Measurements from ENCODE around the gene SH2D7.

Gene SH2D7

DNA sequence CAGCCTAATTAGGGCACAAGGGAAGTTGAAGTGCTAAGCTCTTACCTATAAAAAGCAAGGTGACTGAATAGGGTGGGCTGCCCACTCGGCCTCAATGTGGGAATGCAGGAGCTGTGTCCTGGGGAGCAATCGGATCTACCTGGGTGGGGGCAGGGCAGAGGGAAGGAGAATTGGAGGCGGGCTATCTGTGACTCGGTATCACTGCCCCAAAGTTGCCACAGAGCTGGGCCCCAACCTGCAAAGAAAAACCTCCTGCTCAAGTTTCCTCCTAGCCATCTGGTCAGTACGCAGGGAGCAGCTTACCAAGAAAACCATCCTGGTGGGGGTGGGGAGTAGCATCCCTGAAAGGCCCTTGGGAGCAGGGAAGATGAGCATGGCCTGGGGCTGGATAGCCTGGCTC, 28.2 kb downstream of the SH2D7 start:
- no peak overlapping the region for H3K4me2 ChIP-seq (ENCODE audit: low read length)

DNA sequence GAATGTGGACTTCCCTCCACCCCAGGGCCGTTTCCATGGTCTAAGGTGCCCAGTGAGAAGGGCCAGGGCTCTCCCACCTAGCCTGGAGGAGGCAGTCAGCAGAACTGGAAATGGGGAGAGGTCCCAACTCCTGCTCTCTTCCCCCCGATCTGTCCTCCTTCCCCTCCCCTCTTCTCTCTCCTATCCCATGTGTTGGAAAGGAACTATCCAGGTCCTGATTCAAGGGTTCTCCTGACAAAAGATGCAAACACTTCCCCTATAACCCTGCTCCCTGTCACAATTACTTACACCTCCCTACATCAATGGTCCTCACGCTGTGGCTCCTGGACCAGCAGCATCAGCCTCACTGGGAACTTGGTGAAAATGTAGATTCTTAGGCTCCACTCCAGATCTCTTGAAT, 32.9 kb downstream of the SH2D7 start:
- H3K4me3 ChIP-seq (ENCODE audit: low read depth, low read length, poor library complexity, severe bottlenecking), result no peak overlapping the region
- no peak for TF ChIP-seq EZH2 (IDR thresholded peaks at IDR 0.05; ENCODE audit: borderline replicate concordance, low read length)
- TF ChIP-seq, protein P1, sequence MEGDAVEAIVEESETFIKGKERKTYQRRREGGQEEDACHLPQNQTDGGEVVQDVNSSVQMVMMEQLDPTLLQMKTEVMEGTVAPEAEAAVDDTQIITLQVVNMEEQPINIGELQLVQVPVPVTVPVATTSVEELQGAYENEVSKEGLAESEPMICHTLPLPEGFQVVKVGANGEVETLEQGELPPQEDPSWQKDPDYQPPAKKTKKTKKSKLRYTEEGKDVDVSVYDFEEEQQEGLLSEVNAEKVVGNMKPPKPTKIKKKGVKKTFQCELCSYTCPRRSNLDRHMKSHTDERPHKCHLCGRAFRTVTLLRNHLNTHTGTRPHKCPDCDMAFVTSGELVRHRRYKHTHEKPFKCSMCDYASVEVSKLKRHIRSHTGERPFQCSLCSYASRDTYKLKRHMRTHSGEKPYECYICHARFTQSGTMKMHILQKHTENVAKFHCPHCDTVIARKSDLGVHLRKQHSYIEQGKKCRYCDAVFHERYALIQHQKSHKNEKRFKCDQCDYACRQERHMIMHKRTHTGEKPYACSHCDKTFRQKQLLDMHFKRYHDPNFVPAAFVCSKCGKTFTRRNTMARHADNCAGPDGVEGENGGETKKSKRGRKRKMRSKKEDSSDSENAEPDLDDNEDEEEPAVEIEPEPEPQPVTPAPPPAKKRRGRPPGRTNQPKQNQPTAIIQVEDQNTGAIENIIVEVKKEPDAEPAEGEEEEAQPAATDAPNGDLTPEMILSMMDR (IDR thresholded peaks at IDR 0.05; ENCODE audit: low read length), result no peak
- H3K4me1 ChIP-seq (ENCODE audit: insufficient read depth, low read length, severe bottlenecking), result no peaks in the 10 kb centered on the region
- H3K9me3 ChIP-seq (ENCODE audit: low read length), result no peaks in the 10 kb centered on the region
- H3F3A ChIP-seq (ENCODE audit: insufficient read depth, low read length), result no peaks in the 10 kb centered on the region
- H4K20me1 ChIP-seq (ENCODE audit: insufficient read depth, low read length), result no peaks in the 10 kb centered on the region
- no peak overlapping the region for H3K4me2 ChIP-seq (ENCODE audit: low read length)
- H3K27ac ChIP-seq (ENCODE audit: low read depth, low read length, poor library complexity, severe bottlenecking), result no peak overlapping the region
- no peaks in the 10 kb centered on the region for H3K36me3 ChIP-seq (ENCODE audit: insufficient read depth, low read length)
- H3K9me2 ChIP-seq (ENCODE audit: low read depth, low read length), result no peaks in the 10 kb centered on the region
- no peak overlapping the region for H2AFZ ChIP-seq (ENCODE audit: low read length)
- no peaks in the 10 kb centered on the region for H3K27me3 ChIP-seq (ENCODE audit: insufficient read depth, low read length)
- no peaks in the 10 kb centered on the region for H3K79me2 ChIP-seq (ENCODE audit: insufficient read depth, low read length)
- H3K9ac ChIP-seq (ENCODE audit: low read length), result no peak overlapping the region

More for the DNA sequence above, 28.2 kb downstream of the SH2D7 start:
- no peak overlapping the region for H3K4me3 ChIP-seq (ENCODE audit: low read depth, low read length, poor library complexity, severe bottlenecking)
- no peaks in the 10 kb centered on the region for H3K79me2 ChIP-seq (ENCODE audit: insufficient read depth, low read length)
- no peak overlapping the region for H3K9ac ChIP-seq (ENCODE audit: low read length)
- no peak for TF ChIP-seq EZH2 (IDR thresholded peaks at IDR 0.05; ENCODE audit: borderline replicate concordance, low read length)
- TF ChIP-seq, protein P1 (IDR thresholded peaks at IDR 0.05; ENCODE audit: low read length), result no peak
- H4K20me1 ChIP-seq (ENCODE audit: insufficient read depth, low read length), result no peaks in the 10 kb centered on the region
- H3K9me2 ChIP-seq (ENCODE audit: low read depth, low read length), result no peaks in the 10 kb centered on the region
- H3K27me3 ChIP-seq (ENCODE audit: insufficient read depth, low read length), result no peaks in the 10 kb centered on the region
- no peak overlapping the region for H3K27ac ChIP-seq (ENCODE audit: low read depth, low read length, poor library complexity, severe bottlenecking)
- no peaks in the 10 kb centered on the region for H3K4me1 ChIP-seq (ENCODE audit: insufficient read depth, low read length, severe bottlenecking)
- H2AFZ ChIP-seq (ENCODE audit: low read length), result no peak overlapping the region
- no peaks in the 10 kb centered on the region for H3K36me3 ChIP-seq (ENCODE audit: insufficient read depth, low read length)
- H3K9me3 ChIP-seq (ENCODE audit: low read length), result no peaks in the 10 kb centered on the region
- no peaks in the 10 kb centered on the region for H3F3A ChIP-seq (ENCODE audit: insufficient read depth, low read length)

DNA sequence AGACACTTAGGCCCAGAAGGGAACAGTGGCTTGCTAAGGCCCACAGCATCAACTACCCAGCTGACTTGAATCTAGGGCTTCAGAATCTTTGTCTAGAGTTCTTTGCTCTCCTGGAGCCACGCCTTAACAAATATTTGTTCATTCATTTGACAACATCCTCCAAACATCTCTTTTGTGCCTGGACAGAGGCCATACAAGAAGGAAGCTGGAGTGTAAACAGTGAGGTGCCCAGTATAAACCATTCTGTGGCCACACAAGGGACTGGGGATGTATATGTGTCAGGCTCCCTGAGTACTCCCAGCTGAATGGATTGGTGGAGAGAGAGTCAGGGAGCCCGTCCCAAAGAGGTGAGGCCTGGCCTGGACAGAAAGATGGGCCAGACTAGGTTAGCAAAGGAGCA, 35.5 kb downstream of the SH2D7 start:
- H3K9ac ChIP-seq (ENCODE audit: low read length), result no peak overlapping the region
- TF ChIP-seq, protein P1 (IDR thresholded peaks at IDR 0.05; ENCODE audit: low read length), result no peak
- TF ChIP-seq EZH2 (IDR thresholded peaks at IDR 0.05; ENCODE audit: borderline replicate concordance, low read length), result no peak

More for the DNA sequence above, 35.5 kb downstream of the SH2D7 start:
- H2AFZ ChIP-seq (ENCODE audit: low read length), result no peak overlapping the region
- H3K4me3 ChIP-seq (ENCODE audit: low read depth, low read length, poor library complexity, severe bottlenecking), result no peak overlapping the region
- no peaks in the 10 kb centered on the region for H3K9me2 ChIP-seq (ENCODE audit: low read depth, low read length)
- H3K79me2 ChIP-seq (ENCODE audit: insufficient read depth, low read length), result no peaks in the 10 kb centered on the region
- peaks cover 12% of the 10 kb centered on the region for H3K4me1 ChIP-seq (ENCODE audit: insufficient read depth, low read length, severe bottlenecking)
- H4K20me1 ChIP-seq (ENCODE audit: insufficient read depth, low read length), result no peaks in the 10 kb centered on the region
- H3K36me3 ChIP-seq (ENCODE audit: insufficient read depth, low read length), result no peaks in the 10 kb centered on the region
- no peaks in the 10 kb centered on the region for H3K27me3 ChIP-seq (ENCODE audit: insufficient read depth, low read length)
- no peak overlapping the region for H3K27ac ChIP-seq (ENCODE audit: low read depth, low read length, poor library complexity, severe bottlenecking)
- H3F3A ChIP-seq (ENCODE audit: insufficient read depth, low read length), result no peaks in the 10 kb centered on the region
- no peak overlapping the region for H3K4me2 ChIP-seq (ENCODE audit: low read length)
- no peaks in the 10 kb centered on the region for H3K9me3 ChIP-seq (ENCODE audit: low read length)

Measured in OCI-LY1 (cell line).